GM12874 (cell line): ENCODE measurements around the gene LYSMD4.

Experiments
- TF ChIP-seq, protein P1 (sequence below): IDR thresholded peaks from 2 replicates; pipeline ENCODE4 v1.5.1; 2011; ENCODE audit warnings: low read depth, mild to moderate bottlenecking, control low read depth, low read length, moderate library complexity; ENCODE audit not compliant: insufficient read depth

The LYSMD4 gene

DNA sequence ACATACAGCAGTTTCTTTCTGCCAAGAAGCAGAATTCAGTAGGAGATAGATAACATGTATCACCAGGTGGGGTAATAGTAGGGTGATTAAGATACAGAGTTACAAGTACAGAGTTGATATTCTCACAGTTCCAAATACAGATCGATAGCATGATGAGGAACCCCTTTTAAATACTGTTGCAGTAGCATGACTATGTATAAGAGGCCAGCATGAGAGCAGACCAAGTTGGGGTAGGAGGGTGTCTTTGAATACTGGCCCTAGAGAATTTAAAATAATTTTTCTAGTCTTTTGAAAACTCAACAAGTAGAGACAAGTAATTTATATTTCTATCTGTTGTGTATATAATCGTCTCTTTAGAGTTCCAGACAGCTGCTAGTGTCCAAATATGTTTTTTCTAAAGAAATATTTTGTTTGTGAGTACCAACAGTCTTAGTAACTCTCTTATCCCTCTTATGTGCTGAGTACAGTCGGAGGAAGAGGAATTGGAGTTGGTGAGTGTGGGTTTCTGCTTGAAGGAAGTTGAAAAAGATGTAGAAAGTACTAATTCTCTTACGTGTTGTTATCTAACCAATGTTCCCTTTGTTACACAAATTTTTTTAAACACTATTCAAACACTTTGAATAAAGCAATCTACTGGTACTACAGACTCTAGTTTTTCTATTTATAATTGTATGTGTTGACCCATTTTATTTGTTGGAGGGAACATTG, 30.2 kb downstream of the LYSMD4 start:
- TF ChIP-seq, protein P1, sequence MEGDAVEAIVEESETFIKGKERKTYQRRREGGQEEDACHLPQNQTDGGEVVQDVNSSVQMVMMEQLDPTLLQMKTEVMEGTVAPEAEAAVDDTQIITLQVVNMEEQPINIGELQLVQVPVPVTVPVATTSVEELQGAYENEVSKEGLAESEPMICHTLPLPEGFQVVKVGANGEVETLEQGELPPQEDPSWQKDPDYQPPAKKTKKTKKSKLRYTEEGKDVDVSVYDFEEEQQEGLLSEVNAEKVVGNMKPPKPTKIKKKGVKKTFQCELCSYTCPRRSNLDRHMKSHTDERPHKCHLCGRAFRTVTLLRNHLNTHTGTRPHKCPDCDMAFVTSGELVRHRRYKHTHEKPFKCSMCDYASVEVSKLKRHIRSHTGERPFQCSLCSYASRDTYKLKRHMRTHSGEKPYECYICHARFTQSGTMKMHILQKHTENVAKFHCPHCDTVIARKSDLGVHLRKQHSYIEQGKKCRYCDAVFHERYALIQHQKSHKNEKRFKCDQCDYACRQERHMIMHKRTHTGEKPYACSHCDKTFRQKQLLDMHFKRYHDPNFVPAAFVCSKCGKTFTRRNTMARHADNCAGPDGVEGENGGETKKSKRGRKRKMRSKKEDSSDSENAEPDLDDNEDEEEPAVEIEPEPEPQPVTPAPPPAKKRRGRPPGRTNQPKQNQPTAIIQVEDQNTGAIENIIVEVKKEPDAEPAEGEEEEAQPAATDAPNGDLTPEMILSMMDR, result no peak

DNA sequence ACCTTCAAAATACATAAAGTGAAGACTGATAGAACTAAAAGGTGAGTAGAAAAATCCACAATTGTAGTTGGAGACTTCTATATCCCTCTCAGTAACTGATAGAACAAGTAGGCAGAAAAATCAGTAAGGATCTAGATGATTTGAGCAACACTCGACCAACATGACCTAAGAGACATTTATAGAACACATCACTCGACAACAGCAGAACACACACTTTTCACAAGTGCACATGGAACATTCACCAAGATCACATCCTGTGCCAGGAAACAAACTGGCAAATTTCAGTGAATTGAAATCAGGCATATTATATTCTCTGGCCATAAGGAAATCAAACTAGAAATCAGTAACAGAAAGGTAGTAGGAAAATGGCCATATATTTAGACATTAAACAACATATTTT, 37.1 kb downstream of the LYSMD4 start:
- TF ChIP-seq, protein P1, result no peak

DNA sequence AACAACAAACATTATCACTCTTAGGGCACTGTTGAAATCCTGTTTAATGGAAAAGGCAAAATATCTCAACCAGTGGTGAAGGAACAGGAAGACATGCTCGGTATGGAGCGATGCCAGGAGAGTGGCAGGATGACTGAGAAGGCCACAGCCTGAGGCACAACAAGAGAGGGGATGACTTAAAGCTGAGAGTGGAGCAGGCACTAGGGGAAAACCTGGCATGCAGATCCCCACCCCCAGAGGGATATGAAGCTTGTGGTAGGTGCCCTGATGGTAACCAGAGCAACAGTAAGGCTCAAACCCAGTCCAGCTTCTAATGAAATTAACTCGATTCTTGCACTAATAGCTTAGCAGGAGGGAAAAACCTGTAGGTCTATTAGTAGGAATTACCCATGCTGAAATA, 40.4 kb downstream of the LYSMD4 start:
- TF ChIP-seq, protein P1, result no peak

DNA sequence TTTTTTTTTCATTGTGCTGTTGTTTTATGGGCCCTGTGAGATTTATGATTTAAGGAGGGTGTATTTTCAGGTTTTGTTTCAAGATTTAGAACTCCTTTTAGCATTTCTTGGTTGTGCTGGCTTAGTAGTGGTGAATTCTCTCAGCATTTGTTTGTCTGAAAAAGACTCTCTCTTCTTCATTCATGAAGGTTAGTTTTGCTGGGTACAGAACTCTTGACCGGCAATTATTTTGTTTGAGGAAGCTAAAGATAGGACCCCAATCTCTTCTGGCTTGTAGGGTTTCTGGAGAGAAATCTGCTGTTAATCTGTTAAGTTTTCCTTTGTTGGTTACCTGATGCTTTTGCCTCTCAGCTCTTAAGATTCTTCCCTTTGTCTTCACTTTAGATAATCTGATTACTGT, 46.9 kb downstream of the LYSMD4 start:
- TF ChIP-seq, protein P1, result no peak

DNA sequence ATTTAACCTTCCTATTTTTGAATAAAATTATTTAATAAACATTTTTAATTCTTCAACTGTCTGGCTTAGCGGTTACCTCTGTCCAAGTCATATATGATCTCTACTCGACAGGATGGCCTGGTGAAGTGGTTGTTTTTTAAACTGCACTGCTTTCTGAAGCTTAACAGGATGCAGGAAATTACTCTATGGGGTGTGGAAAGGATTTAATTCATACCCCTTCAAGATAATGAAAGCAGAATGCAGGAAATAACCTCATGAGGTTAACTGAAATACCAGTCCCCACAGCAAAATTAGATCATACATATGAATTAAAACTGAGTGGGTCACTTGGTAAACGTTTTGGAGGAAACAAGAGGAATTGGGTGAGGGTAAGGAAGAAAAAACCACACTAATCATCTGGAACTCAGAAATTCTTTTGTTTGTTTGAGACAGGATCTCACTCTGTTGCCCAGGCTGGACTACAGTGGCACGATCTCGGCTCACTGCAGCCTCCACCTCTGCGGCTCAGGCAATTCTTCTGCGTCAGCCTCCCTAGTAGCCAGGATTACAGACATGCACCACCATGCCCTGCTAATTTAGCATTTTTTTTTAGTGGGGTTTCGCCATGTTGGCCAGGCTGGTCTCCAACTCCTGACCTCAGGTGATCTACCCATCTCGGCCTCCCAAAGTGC, 50.1 kb downstream of the LYSMD4 start:
- TF ChIP-seq, protein P1, result no peak

DNA sequence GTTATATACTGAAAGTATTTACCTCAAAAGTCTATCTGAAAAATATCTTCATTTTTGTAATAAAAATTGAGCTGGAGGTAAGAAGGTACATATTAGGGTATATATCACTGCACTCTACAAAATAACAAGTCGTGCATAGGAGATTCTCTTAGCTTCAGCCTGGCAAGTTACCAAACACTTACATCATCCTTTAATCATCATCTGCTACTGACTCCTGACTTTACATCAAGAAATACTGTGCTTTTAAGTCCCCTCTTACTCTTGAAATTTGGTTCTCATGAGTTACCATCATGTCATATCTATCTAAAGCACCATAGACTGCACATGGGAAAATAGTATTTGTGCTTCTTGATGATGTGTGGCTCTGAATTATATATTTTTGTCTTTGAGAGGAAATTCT, 50.8 kb downstream of the LYSMD4 start:
- TF ChIP-seq, protein P1, result no peak

DNA sequence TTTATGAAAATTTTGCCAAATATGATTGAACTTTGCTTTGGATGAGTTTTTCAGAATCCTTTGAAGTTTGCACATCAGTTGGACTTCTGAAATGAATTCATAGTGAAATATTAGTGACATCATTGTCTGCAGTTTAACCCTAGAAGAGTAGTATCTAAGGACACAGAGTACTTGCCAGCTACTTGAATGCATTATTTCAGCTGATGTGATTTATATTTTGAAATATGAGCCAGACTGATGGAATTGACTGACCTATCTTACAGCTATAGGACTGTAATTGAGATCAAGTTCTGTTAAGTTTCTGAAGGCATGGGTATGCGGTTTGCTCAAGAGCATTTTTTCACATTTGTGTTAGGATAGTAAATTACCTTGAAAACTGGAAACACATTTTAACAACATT, 51.2 kb downstream of the LYSMD4 start:
- TF ChIP-seq, protein P1, result no peak
